ENCODE data around the gene EIF1. TPM values are rescaled to one million over a fixed set of nuclear protein-coding genes. Genes with fewer than 3 reads are reported as not detected.

The EIF1 gene
- total RNA-seq, 1 experiment from 2014 or later: 142 TPM

DNA sequence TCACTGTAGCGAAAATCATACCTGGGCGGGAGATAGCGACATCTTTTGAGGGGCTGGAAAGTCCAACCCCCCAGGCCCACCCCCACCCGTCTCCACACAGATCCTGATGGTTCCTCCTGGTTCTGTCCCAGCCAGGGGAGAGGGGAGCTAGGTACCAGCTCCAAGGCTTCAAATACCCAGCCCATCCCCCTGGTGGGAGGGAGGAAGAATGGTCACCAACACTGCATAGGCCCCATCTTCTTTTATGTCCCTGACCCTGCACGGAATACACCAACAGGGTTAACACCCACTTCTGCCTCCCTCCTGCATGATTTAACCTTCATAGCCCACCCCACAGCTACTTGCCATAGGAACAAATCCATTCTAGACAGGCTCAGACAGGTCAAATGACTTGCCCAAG is 36.4 kb downstream of the EIF1 start:
- no peak for DNase-seq
- H3K4me1 ChIP-seq: peaks cover 3% of the 10 kb centered on the region; the same call in 1 of the 2 replicates
- no peak overlapping the region for H3K27ac ChIP-seq
- H3K27me3 ChIP-seq: no peaks in the 10 kb centered on the region
- no peak overlapping the region for H3K4me3 ChIP-seq
- H3K36me3 ChIP-seq: no peaks in the 10 kb centered on the region
- no peaks in the 10 kb centered on the region for H3K9me3 ChIP-seq (replicated peaks)

DNA sequence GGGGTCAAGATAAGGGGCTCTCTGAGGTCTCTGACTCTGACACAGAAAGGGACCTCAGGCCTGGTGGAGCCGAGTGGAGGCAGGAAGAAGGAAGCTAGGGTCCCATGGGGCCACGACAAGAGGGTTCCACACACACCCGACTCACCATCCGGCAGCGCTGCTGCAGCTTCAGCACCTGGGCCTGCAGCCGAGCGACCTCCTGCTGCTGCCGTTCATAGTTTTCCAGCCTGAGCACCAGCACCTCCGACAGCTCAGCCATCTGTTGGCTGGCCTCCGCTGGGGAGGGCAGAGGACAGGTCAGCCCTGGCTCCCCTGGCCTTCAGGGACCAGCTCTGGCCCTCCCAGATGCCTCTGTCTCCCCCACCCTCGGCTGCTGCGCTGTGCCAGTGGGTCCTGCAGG is 39.4 kb downstream of the EIF1 start:
- Histone ChIP-seq H3K36me3 (no peaks in the 10 kb centered on the region), H3K27me3 (no peaks in the 10 kb centered on the region), H3K4me3 (no peak overlapping the region), H3K27ac (no peak overlapping the region), H3K9me3 (replicated peaks) (no peaks in the 10 kb centered on the region), H3K4me1 (peaks cover 3% of the 10 kb centered on the region; the same call in 1 of the 2 replicates)
- no peak for DNase-seq

DNA sequence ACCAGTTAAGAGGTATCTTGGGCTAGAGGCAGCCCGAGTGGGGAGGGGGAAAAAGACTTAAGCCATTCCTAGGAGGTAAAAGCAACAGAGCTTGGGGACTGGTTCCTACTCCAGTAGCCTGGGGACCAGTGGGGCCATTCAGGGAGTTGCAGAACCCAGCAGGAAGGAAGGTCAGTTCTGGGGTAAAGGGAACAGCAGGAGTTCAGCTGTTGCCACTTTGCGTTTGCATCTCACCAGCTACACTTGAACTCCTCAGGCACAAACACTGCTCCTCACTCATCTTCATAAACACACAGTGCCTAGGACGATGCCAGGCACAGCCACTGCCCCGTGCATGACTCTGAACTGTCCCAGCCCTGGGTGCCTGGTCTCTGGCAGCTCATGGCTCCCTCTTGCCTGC is 41.8 kb downstream of the EIF1 start:
- H3K4me3 ChIP-seq: no peak overlapping the region
- no peaks in the 10 kb centered on the region for H3K4me1 ChIP-seq
- H3K9me3 ChIP-seq (replicated peaks): no peaks in the 10 kb centered on the region
- no peaks in the 10 kb centered on the region for H3K36me3 ChIP-seq
- no peak overlapping the region for H3K27ac ChIP-seq
- H3K27me3 ChIP-seq: peaks cover 9% of the 10 kb centered on the region
- no peak for DNase-seq

DNA sequence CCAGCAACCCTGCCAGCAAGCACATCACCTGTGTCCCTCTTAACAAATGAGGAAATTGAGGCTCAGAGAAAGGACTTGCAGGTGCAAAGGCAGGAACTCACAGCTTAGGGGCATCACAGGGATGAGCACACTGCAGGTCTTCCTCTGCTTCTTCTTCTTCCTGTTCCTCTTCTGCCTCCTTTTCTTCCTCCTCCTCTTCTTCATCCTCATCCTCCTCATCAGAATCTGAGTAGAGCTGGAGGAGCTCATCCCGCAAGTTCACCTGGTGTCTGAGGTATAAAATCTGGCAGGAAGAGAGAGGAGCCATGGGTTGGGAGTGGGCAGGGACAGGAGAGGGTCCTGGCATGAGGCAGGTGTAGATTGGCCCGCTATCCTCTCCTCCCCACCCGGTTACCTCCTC is 43.2 kb downstream of the EIF1 start:
- Histone ChIP-seq H3K36me3 (no peaks in the 10 kb centered on the region), H3K4me3 (no peak overlapping the region), H3K27ac (no peak overlapping the region), H3K4me1 (no peaks in the 10 kb centered on the region), H3K9me3 (replicated peaks) (no peaks in the 10 kb centered on the region), H3K27me3 (peaks cover 14% of the 10 kb centered on the region)
- no peak for DNase-seq

DNA sequence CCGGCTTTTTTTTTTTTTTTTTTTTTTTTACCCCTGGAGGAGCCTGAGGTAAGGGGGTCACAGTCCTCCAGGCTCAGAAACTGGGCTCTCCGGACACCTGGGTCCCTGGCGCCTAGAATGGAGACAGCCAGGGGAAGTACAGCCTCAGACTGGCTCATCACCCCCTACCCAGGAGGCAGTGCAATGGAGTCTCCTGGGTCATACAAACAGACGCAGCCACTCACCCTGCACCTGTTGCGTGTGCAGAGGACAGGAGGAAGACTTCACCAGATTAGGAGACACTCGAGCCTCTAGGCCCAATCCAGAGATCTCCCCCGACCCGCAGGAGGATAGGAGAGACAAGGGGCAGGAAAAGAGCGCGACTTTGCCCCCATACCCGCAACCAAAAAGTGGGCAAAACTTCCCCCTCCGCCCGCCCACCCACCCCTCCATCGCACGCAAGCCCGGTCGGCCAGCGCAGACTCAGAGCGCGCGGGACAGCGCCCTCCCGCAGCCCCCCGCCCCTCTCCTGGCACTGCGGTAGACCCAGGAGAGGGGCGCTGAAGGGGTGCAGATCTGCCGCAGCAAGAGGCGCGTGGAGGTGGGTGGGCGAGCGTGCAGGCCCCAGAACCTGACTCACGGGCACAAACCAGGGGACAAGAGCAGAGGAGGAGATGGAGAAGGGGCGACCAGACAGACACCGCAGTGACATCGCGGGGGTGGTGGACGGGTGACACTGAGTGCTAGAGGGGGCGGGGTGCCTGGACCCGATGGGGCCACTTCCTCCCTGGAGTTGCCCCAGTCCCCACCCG is 44.9 kb downstream of the EIF1 start:
- no peak for DNase-seq
- Histone ChIP-seq H3K27ac (no peak overlapping the region), H3K27me3 (peaks cover 20% of the 10 kb centered on the region), H3K9me3 (replicated peaks) (no peaks in the 10 kb centered on the region), H3K4me1 (peaks cover 4% of the 10 kb centered on the region), H3K36me3 (no peaks in the 10 kb centered on the region), H3K4me3 (no peak overlapping the region)

DNA sequence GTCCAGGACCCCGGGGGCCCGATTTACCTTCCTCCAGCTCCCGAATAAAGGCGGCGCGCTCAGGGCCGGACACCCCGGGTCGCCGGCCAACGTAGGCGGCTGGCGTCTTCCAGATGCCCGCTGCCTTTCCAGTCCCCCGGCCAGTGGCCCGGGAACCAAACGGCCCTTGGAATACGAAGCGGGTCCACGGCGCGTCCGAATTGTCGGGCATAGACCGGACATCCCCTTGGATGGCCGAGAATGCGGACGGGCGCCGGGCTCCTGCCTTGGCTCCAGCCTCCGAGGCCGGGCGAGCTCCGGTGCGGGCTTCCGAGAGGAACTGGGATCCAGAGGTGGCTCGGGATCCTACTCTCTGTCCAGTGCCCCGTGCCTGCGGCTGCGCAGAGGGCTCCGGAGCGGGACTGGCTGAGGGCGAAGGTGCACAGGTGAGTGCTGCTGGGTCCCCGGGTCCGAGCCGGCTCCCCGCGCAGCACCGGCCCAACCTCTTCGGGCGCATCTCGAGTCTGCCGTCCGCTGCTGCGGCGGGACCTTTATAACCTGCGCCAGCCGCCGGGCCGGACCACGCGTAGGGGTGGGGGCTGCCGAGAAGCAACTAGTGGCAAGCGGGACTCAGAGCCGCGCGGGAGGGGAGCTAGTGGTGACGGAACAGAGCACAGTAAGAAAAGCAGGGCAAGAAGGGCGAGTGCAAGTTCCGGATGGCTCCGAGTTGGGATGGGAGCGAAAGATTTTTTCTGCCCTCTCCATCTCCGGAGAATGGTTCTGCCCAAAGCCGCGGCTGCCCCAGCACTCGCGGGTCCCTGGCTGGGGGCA is 45.7 kb downstream of the EIF1 start, which contains the start of gene HAP1:
TSS of gene HAP1 (minus strand) at position 505 of the 810 bp plus-strand sequence. CDS start at position 496, 9 bp downstream.
- Histone ChIP-seq H3K27ac (no peak within 1 kb of the TSS), H3K4me1 (peaks cover 4% of the 10 kb centered on the region), H3K27me3 (peaks cover 20% of the 10 kb centered on the region), H3K36me3 (no peaks in the 10 kb centered on the region), H3K9me3 (replicated peaks) (no peaks in the 10 kb centered on the region), H3K4me3 (peak within 1 kb of the TSS; percentile 9; the same call in 1 of the 2 replicates)
- DNase-seq: no peak

DNA sequence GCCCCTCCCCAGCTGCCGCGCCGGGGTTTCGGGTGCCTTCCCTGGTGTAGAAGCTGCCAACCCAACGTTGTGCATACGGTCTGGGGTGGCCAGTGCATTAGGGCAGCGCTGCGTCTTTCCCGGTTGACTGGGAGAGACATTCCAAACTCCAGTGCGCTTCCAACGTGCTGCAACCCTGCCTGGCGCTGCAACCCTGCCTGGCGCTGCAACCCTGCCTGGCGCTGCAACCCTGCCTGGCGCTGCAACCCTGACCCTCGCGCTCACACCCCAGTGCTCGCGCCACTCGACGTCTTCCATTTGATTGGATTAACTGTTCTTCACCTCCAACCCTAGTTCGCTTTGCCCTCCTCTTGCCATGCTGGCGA is 46.2 kb downstream of the EIF1 start:
- Histone ChIP-seq H3K36me3 (no peaks in the 10 kb centered on the region), H3K4me1 (peaks cover 7% of the 10 kb centered on the region), H3K4me3 (peak overlapping the region; percentile 9; the same call in 1 of the 2 replicates), H3K27ac (no peak overlapping the region), H3K9me3 (replicated peaks) (no peaks in the 10 kb centered on the region), H3K27me3 (peaks cover 20% of the 10 kb centered on the region)
- no peak for DNase-seq

DNA sequence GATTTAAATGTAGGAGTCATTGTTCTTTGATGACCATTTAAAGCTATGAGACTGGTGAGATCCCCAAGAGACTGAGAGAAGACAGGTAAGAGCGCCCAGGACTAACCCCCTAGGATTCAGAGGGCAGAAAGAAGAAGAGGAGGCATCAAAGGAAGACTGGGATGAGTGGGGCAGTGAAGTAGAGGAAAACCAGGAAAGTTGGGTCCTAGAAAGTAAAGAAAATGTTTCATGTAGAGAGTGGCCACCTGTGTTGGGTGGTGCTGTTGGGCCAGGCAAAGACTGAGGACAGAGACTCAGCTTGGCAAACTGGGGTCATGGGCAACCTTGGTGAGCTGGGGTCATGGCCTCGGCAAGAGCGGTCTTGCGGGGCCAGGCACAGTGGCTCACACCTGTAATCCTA is 47.1 kb downstream of the EIF1 start:
- no peaks in the 10 kb centered on the region for H3K36me3 ChIP-seq
- peaks cover 7% of the 10 kb centered on the region for H3K4me1 ChIP-seq
- H3K9me3 ChIP-seq (replicated peaks): no peaks in the 10 kb centered on the region
- H3K27me3 ChIP-seq: peaks cover 20% of the 10 kb centered on the region
- H3K4me3 ChIP-seq: no peak overlapping the region
- no peak overlapping the region for H3K27ac ChIP-seq
- DNase-seq: no peak

DNA sequence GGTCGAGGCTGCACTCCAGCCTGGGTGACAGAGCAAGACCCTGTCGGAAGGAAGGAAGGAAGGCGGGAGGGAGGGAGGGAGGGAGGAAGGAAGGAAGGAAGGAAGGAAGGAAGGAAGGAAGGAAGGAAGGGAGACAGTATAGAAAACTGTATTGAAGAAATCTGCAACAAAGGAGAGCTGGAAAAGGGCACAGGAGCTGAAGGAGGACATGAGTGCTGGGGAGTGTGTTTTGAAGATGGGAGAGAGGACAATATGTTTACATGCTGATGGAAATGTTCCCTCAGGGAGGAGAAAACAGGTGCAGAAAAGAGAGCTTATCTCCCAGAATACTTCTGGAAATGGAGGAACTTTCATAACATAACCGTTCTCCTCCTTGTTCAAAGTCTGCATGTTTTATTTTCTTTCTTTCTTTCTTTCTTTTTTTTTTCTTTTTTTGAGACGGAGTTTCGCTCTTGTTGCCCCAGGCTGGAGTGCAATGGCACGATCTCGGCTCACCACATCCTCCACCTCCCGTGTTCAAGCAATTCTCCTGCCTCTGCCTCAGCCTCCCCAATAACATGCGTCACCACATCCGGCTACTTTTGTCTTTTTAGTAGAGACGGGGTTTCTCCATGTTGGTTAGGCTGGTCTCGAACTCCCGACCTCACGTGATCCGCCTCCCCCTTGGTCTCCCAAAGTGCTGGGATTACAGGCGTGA is 48.4 kb downstream of the EIF1 start:
- no peak overlapping the region for H3K27ac ChIP-seq
- H3K4me3 ChIP-seq: no peak overlapping the region
- H3K36me3 ChIP-seq: no peaks in the 10 kb centered on the region
- peaks cover 7% of the 10 kb centered on the region for H3K4me1 ChIP-seq
- peaks cover 20% of the 10 kb centered on the region for H3K27me3 ChIP-seq
- DNase-seq: no peak
- no peaks in the 10 kb centered on the region for H3K9me3 ChIP-seq (replicated peaks)

DNA sequence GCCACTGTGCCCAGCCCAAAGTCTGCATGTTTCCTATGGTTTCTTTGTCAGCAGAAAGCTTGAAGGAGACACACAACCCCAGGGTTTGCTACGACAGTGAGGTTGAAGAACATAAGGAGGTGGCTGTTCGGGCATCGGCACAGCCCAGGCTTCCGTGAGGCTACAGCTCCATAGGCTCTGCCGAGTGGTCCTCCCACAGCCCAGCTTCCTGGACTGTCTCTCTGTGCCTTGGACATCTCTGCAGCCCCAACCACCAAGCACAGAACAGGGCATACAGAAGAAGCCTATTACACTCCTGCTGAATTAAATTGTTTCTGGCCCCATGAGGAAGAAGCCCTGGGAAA is 49.0 kb downstream of the EIF1 start:
- Histone ChIP-seq H3K4me3 (no peak overlapping the region), H3K27ac (no peak overlapping the region), H3K36me3 (no peaks in the 10 kb centered on the region), H3K27me3 (peaks cover 20% of the 10 kb centered on the region), H3K9me3 (replicated peaks) (no peaks in the 10 kb centered on the region), H3K4me1 (peaks cover 7% of the 10 kb centered on the region)
- DNase-seq: no peak

DNA sequence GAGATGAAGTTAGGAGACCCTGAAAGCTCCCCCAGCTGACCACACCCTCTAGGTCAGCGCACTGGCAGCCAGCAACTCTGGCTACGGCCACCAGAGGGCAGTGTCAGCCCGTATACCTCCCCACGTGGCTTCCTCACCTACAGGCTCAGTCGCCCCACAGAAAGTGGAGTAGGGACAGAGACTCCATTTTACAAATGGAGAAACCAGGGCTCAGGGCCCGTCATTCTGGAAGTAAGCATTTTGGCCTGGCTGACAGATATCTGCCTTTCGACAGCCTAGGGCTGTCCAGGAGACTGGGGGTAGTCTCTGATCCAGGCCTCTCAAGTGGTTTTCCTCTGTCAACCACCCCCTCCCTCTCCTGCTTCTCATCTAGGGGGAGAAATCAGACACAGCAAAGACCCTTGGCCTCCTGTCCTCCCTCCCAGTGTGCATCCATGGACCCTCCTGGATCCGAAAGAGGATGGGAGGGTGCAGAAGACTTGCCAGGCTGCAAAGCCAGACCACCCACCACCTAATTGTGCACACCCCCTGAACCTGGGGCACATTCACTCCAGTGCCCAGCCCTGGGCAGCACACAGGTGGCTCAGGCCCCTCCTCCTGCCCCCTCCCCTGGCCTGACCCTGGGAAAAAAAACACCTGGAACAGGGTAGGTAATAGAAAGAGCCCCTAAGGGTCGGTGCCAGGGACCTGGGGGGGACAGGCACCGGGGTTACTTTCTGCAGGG is 49.6 kb downstream of the EIF1 start:
- Histone ChIP-seq H3K9me3 (replicated peaks) (no peaks in the 10 kb centered on the region), H3K27ac (no peak overlapping the region)

DNA sequence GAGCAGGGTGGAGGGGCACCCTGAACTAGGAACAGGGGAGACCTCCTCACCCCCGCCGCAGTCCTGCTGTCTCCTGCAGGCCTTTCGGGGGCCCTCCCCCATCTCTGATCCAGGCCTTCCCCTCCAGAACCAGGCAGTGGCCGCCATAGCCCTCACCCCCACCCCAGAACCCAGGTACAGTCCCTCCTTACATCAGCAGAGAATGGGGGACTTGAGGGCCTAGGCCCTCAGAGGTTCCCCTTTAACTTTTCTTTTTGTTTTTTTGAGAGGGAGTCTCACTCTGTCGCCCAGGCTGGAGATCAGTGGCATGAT is 50.1 kb downstream of the EIF1 start:
- no peak overlapping the region for H3K27ac ChIP-seq
- DNase-seq: no peak
- peaks cover 7% of the 10 kb centered on the region for H3K4me1 ChIP-seq
- peaks cover 20% of the 10 kb centered on the region for H3K27me3 ChIP-seq
- H3K4me3 ChIP-seq: no peak overlapping the region
- H3K9me3 ChIP-seq (replicated peaks): no peaks in the 10 kb centered on the region
- H3K36me3 ChIP-seq: no peaks in the 10 kb centered on the region

More for the DNA sequence above, 49.6 kb downstream of the EIF1 start:
- H3K36me3 ChIP-seq: no peaks in the 10 kb centered on the region
- peaks cover 7% of the 10 kb centered on the region for H3K4me1 ChIP-seq
- peaks cover 20% of the 10 kb centered on the region for H3K27me3 ChIP-seq
- no peak overlapping the region for H3K4me3 ChIP-seq
- DNase-seq: peak; percentile 76 to 89

DNA sequence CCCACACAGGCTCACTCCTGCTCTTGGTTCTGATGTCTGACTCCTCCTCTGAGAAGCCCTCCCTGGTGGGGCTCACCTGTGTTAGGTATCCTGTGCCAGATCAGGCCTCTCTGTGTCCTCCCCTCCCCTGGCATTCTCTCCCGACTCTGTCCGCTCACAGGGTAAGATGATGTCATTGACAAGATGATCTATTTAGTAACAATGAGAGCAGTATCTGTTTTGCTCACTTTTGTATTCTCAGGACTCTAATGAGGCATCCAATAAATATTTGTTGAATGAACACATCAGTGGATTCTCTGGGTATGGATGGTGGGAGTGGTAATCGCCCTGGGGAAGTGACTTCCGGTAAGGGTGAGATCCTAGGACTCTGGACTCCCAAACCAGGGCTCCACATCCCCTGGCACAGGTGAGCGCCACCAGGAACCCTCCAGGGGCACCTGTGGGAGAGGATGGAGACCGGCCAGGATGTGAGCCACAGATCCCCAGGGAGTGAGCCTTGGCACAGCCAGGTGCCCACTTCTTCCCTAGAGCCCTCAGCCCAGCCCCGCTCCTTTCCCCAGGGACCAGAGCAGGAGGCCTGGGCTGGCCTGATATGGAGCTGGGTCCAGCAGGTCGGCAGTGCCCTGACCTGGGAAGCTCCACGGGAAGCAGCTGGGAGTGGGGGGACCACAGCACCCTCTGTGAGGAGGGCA is 51.1 kb downstream of the EIF1 start:
- Histone ChIP-seq H3K36me3 (no peaks in the 10 kb centered on the region), H3K9me3 (replicated peaks) (no peaks in the 10 kb centered on the region), H3K4me1 (peaks cover 7% of the 10 kb centered on the region), H3K27ac (no peak overlapping the region), H3K4me3 (no peak overlapping the region), H3K27me3 (peaks cover 17% of the 10 kb centered on the region)
- DNase-seq: no peak

DNA sequence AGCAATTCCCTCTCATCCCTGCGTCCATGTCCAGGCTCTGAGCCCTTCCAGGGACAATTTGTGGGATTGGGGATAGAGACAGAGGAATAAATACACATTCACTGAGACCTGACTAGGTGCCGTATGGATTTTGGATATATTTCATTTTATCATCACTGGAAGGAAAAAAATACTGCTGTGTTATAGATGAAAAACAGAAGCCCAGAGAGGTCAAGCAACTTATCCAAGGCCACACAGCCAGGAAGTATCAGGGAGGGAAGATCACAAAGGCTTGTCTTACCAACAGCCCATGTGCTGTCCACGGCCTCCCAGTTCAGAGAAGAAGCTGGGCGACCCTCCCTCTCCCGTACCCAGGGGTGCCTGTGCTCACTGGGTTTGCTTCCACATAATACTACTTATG is 51.8 kb downstream of the EIF1 start:
- DNase-seq: no peak
- no peak overlapping the region for H3K27ac ChIP-seq
- H3K4me1 ChIP-seq: peaks cover 7% of the 10 kb centered on the region
- H3K36me3 ChIP-seq: no peaks in the 10 kb centered on the region
- no peaks in the 10 kb centered on the region for H3K9me3 ChIP-seq (replicated peaks)
- no peak overlapping the region for H3K4me3 ChIP-seq
- H3K27me3 ChIP-seq: peaks cover 10% of the 10 kb centered on the region

Measured in SJCRH30 (cell line).